AG04450 (cell line): Measurements from ENCODE around the gene OR2A12. TPM values are rescaled to one million over a fixed set of nuclear protein-coding genes. Genes with fewer than 3 reads are reported as not detected.

Source experiments
- CTCF ChIA-PET: fragments of 300-600, 350-600 bp; formaldehyde crosslinking; extraction: SDS; loops from one replicate; lab custom pipeline; 2022; ENCODE audit warnings: antibody characterized with exemption, inconsistent platforms; lab: Charles Lee
- POLR2A ChIA-PET: fragments of 350-600 bp; formaldehyde crosslinking; extraction: SDS; loops from one replicate; lab custom pipeline; 2021; ENCODE audit warnings: antibody characterized with exemption, inconsistent platforms; lab: Yijun Ruan, JAX
- DNase-seq: peaks from one replicate; pipeline ENCODE4 v3.0.0-alpha.2; 2011; ENCODE audit warnings: low read depth, low spot score
- H3K27ac ChIP-seq: one replicate; pipeline ENCODE4 v1.5.1; 2012; ENCODE audit warnings: low read depth, low read length, control low read depth
- H3K27me3 ChIP-seq: one replicate; pipeline ENCODE4 v1.6.0; 2012; ENCODE audit warnings: low read length; ENCODE audit not compliant: control insufficient read depth, insufficient read depth
- H3K4me3 ChIP-seq: 2 replicates; pipeline ENCODE4 v1.5.1; 2011; ENCODE audit warnings: mild to moderate bottlenecking, low read depth, low read length, control low read depth
- H3K9me3 ChIP-seq: 2 replicates; pipeline ENCODE4 v1.5.1; 2012; ENCODE audit warnings: low read length; ENCODE audit not compliant: control insufficient read depth, insufficient read depth
- CTCF ChIP-seq: IDR thresholded peaks from 2 replicates; pipeline ENCODE4 v1.5.1; 2011; ENCODE audit warnings: low read depth, low read length, control low read depth, inconsistent platforms
- polyA minus RNA-seq: library from RNA; depleted of rRNA, polyadenylated mRNA; stranded (reverse); fragments of >200 nt; gene quantifications from 2 replicates; pipeline ENCODE4 v1.2.3, GENCODE V29; 2011; rRNA and poly(A)+ RNA removed
- polyA plus RNA-seq: library from polyadenylated mRNA; depleted of rRNA; stranded (reverse); fragments of >200 nt; gene quantifications from 2 replicates; pipeline ENCODE4 v1.2.3, GENCODE V29; 2011; rRNA removed

Gene OR2A12
- polyA plus RNA-seq (not detected in 2 replicates), polyA minus RNA-seq (not detected in 2 replicates)

- TF ChIP-seq CTCF: no peak
- POLR2A ChIA-PET: no interaction called here
- no peak for DNase-seq
Measured at GRCh38 chr7:144085978-144086377, at the start of gene OR2A12. Gene OR2A12 (plus strand): TSS chr7:144086278. CDS start chr7:144095108, 8,830 bp downstream.

GRCh38 chr7:144036302-144036885 is 49.7 kb upstream of the OR2A12 start:
- Histone ChIP-seq H3K4me3 (no peak overlapping the region), H3K9me3 (no peaks in the 10 kb centered on the region), H3K27ac (no peak overlapping the region), H3K27me3 (no peaks in the 10 kb centered on the region)
- TF ChIP-seq CTCF: no peak
- DNase-seq: no peak
- ChIA-PET CTCF (no interaction called here), POLR2A (no interaction called here)

More at GRCh38 chr7:144085978-144086377, at the start of gene OR2A12:
- no peak within 1 kb of the TSS for H3K27ac ChIP-seq
- no peaks in the 10 kb centered on the region for H3K9me3 ChIP-seq
- no peak within 1 kb of the TSS for H3K4me3 ChIP-seq
- CTCF ChIA-PET: no interaction called here
- no peaks in the 10 kb centered on the region for H3K27me3 ChIP-seq

- no peak for TF ChIP-seq CTCF
- H3K4me3 ChIP-seq: no peak overlapping the region
- ChIA-PET CTCF (interaction anchor here (0.7 to 1.3 kb wide), 2 partner anchors 10 to 91 kb away, joined by 3 to 8 read pairs; no protein-coding TSS in a partner anchor), POLR2A (no interaction called here)
- H3K27ac ChIP-seq: no peak overlapping the region
- no peak for DNase-seq
- H3K27me3 ChIP-seq: no peaks in the 10 kb centered on the region
- H3K9me3 ChIP-seq: no peaks in the 10 kb centered on the region
Measured at GRCh38 chr7:144037414-144038035, 48.6 kb upstream of the OR2A12 start.

GRCh38 chr7:144038887-144039286 is 47.2 kb upstream of the OR2A12 start:
- no peak for TF ChIP-seq CTCF
- Histone ChIP-seq H3K27me3 (no peaks in the 10 kb centered on the region), H3K4me3 (no peak overlapping the region), H3K27ac (no peak overlapping the region), H3K9me3 (no peaks in the 10 kb centered on the region)
- no peak for DNase-seq
- CTCF ChIA-PET: interaction anchor here (1.3 kb wide), 1 partner anchor 11 kb away, joined by 8 read pairs; no protein-coding TSS in a partner anchor
- POLR2A ChIA-PET: no interaction called here

- ChIA-PET POLR2A (no interaction called here), CTCF (no interaction called here)
- TF ChIP-seq CTCF: no peak
Measured at GRCh38 chr7:144048648-144049047, 37.4 kb upstream of the OR2A12 start, which contains the start of gene OR2A5. Gene OR2A5 (plus strand): TSS chr7:144048948. CDS start chr7:144050402, 1,454 bp downstream.

More at GRCh38 chr7:144048648-144049047, 37.4 kb upstream of the OR2A12 start, which contains the start of gene OR2A5:
- H3K4me3 ChIP-seq: no peak within 1 kb of the TSS
- no peaks in the 10 kb centered on the region for H3K27me3 ChIP-seq
- no peak within 1 kb of the TSS for H3K27ac ChIP-seq
- H3K9me3 ChIP-seq: no peaks in the 10 kb centered on the region
- DNase-seq: no peak
